CD14-positive monocyte (primary cell): ENCODE results near the gene FLT3LG. TPM values are rescaled to one million over a fixed set of nuclear protein-coding genes. Genes with fewer than 3 reads are reported as not detected.

Experiments
- DNase-seq, 3 donors: peaks; one replicate each; pipeline ENCODE4 v3.0.0-alpha.2; 2011 to 2022
- H2AFZ ChIP-seq: 2 replicates; pipeline ENCODE4 v1.6.0; 2012; ENCODE audit warnings: mild to moderate bottlenecking, low read depth, low read length, inconsistent platforms; ENCODE audit not compliant: insufficient read depth, poor library complexity, severe bottlenecking
- H3K27ac ChIP-seq, 2 donors: 1 replicate in 1 of 2; 2 replicates in 1 of 2; pipeline ENCODE4 v1.5.1; 2012 to 2013; ENCODE audit warnings: low read length in 2 of 2, control low read depth in 1 of 2, inconsistent platforms in 1 of 2, low read depth in 1 of 2, mild to moderate bottlenecking in 1 of 2
- H3K27me3 ChIP-seq, 2 donors: one replicate each; pipeline versions ENCODE4 v1.6.0 to v1.6.1; 2011 to 2013; ENCODE audit warnings: low read length in 2 of 2; ENCODE audit not compliant: control insufficient read depth in 2 of 2, insufficient read depth in 2 of 2
- H3K36me3 ChIP-seq, 2 donors: replicated peaks in 1 of 2; 1 replicate in 1 of 2; 2 replicates in 1 of 2; pipeline versions ENCODE4 v1.5.1 to v1.6.1; 2012 to 2013; ENCODE audit warnings: low read length in 2 of 2, control low read depth in 1 of 2, inconsistent platforms in 1 of 2, mild to moderate bottlenecking in 1 of 2; ENCODE audit not compliant: insufficient read depth in 2 of 2, control insufficient read depth in 1 of 2
- H3K4me1 ChIP-seq, 2 donors: 1 replicate in 1 of 2; 2 replicates in 1 of 2; pipeline versions ENCODE4 v1.5.1 to v1.6.1; 2012 to 2013; ENCODE audit warnings: low read length in 2 of 2, control low read depth in 1 of 2, inconsistent platforms in 1 of 2, mild to moderate bottlenecking in 1 of 2, moderate library complexity in 1 of 2; ENCODE audit not compliant: insufficient read depth in 2 of 2, control insufficient read depth in 1 of 2
- H3K4me2 ChIP-seq: replicated peaks from 2 replicates; pipeline ENCODE3; 2012; ENCODE audit warnings: low read length, moderate library complexity, mild to moderate bottlenecking; ENCODE audit not compliant: poor library complexity, severe bottlenecking; ENCODE audit errors: extremely low read depth
- H3K4me3 ChIP-seq, 3 experiments: fragments of 200-600 bp in 1 of 3; sonication (generic) in 1 of 3; replicated peaks in 1 of 3; 1 replicate in 2 of 3; 2 replicates in 1 of 3; pipeline ENCODE4 v1.5.1; 2011 to 2013; ENCODE audit warnings: low read length in 3 of 3, mild to moderate bottlenecking in 3 of 3, control low read depth in 2 of 3, low read depth in 2 of 3, inconsistent platforms in 1 of 3, moderate library complexity in 1 of 3
- H3K79me2 ChIP-seq: 2 replicates; pipeline ENCODE4 v1.6.0; 2012; ENCODE audit warnings: mild to moderate bottlenecking, control low read depth, inconsistent platforms, low read length, moderate library complexity; ENCODE audit not compliant: insufficient read depth
- H3K9ac ChIP-seq: 2 replicates; pipeline ENCODE4 v1.6.0; 2017; ENCODE audit warnings: low read length, mild to moderate bottlenecking; ENCODE audit not compliant: insufficient read depth, poor library complexity, severe bottlenecking
- H3K9me3 ChIP-seq, 2 donors: replicated peaks in 1 of 2; 1 replicate in 1 of 2; 2 replicates in 1 of 2; pipeline versions ENCODE4 v1.5.1 to v1.6.1; 2012 to 2013; ENCODE audit warnings: low read length in 2 of 2, control low read depth in 1 of 2; ENCODE audit not compliant: control insufficient read depth in 1 of 2, insufficient read depth in 1 of 2
- H4K20me1 ChIP-seq: 2 replicates; pipeline ENCODE4 v1.6.0; 2012; ENCODE audit warnings: mild to moderate bottlenecking, low read length, control low read depth, moderate library complexity; ENCODE audit not compliant: insufficient read depth
- H3K27ac Mint-ChIP-seq, 7 donors: one replicate each; pipeline ENCODE4 v1.8.0; 2020; ENCODE audit warnings: mild to moderate bottlenecking in 7 of 7, mixed read lengths in 7 of 7, moderate library complexity in 6 of 7, inconsistent platforms in 2 of 7
- H3K27me3 Mint-ChIP-seq, 3 donors: one replicate each; pipeline ENCODE4 v1.8.0; 2021 to 2022; ENCODE audit warnings: low read depth in 3 of 3, mild to moderate bottlenecking in 3 of 3, mixed read lengths in 3 of 3, moderate library complexity in 3 of 3, inconsistent platforms in 1 of 3
- H3K36me3 Mint-ChIP-seq, 2 donors: one replicate each; pipeline ENCODE4 v1.8.0; 2020; ENCODE audit warnings: mixed read lengths in 2 of 2, inconsistent platforms in 1 of 2, mild to moderate bottlenecking in 1 of 2
- H3K4me1 Mint-ChIP-seq: one replicate; pipeline ENCODE4 v1.8.0; 2020; ENCODE audit warnings: mild to moderate bottlenecking, mixed read lengths
- H3K4me3 Mint-ChIP-seq, 2 donors: one replicate each; pipeline ENCODE4 v1.8.0; 2020; ENCODE audit warnings: mild to moderate bottlenecking in 2 of 2, mixed read lengths in 2 of 2, moderate library complexity in 1 of 2
- H3K9me3 Mint-ChIP-seq, 7 donors: one replicate each; pipeline ENCODE4 v1.8.0; 2020 to 2022; ENCODE audit warnings: mixed read lengths in 7 of 7, mild to moderate bottlenecking in 6 of 7, moderate library complexity in 6 of 7, inconsistent platforms in 2 of 7
- CTCF ChIP-seq: fragments of 200-600 bp; IDR thresholded peaks from one replicate; pipeline ENCODE4 v1.8.0; 2022; ENCODE audit warnings: antibody characterized with exemption, mild to moderate bottlenecking
- WGBS: methylation state at CpG from one replicate; pipeline ENCODE4 v1.1.5; 2013; ENCODE audit warnings: missing lambda C conversion rate; ENCODE audit not compliant: insufficient coverage; 5-methylcytosine and 5-hydroxymethylcytosine counted together
- intact Hi-C, 2 donors: fragments of 100-400 bp; cut with micrococcal nuclease; formaldehyde crosslinking; loops; one replicate each; pipeline versions ENCODE4 v1.15.0 to v1.15.1; 2023
- polyA plus RNA-seq, 3 donors: library from polyadenylated mRNA; depleted of rRNA in 1 of 3; unstranded in 2 of 3; stranded (reverse) in 1 of 3; fragments of 300-500 nt in 2 of 3; fragments of >200 nt in 1 of 3; fragmentation: Illumina TruSeq in 2 of 3; gene quantifications; 1 replicate in 2 of 3; 2 replicates in 1 of 3; pipeline ENCODE4 v1.2.3, GENCODE V29; 2012 to 2021

Gene FLT3LG
- polyA plus RNA-seq, 3 donors, result 5.0 to 13.8 (median 6.9) TPM

GRCh38 chr19:49469828-49470614 is 4.0 kb upstream of the FLT3LG start:
- no peaks in the 10 kb centered on the region for H3K79me2 ChIP-seq
- Mint-ChIP-seq H3K27me3 (peaks cover 2 to 6% (median 4%) of the 10 kb centered on the region in 3 donors), H3K9me3 (peaks cover 0 to 2% (median 0%) of the 10 kb centered on the region in 7 donors), H3K36me3 (peaks cover 12 to 36% of the 10 kb centered on the region in 2 donors), H3K4me3 (peak overlapping the region in 1 of 2 donors; percentile 46), H3K4me1 (peaks cover 38% of the 10 kb centered on the region), H3K27ac (peak overlapping the region; percentile 32 to 92 (median 79))
- no peaks in the 10 kb centered on the region for H3K27me3 ChIP-seq
- H4K20me1 ChIP-seq, result no peaks in the 10 kb centered on the region
- peak; percentile 59 to 82 (median 69) for DNase-seq
- no peaks in the 10 kb centered on the region for H3K9me3 ChIP-seq
- H3K4me1 ChIP-seq, result peaks cover 35 to 47% of the 10 kb centered on the region in 2 donors
- peak overlapping the region; percentile 41 to 54 for H3K27ac ChIP-seq
- peaks cover 14 to 18% of the 10 kb centered on the region in 2 donors for H3K36me3 ChIP-seq
- peak overlapping the region; percentile 24 for H3K9ac ChIP-seq
- H2AFZ ChIP-seq, result no peak overlapping the region
- peak; percentile 60 for TF ChIP-seq CTCF
- H3K4me2 ChIP-seq, result peak overlapping the region; percentile 31
- no peak overlapping the region for H3K4me3 ChIP-seq
- 15% methylated on average over 16 of the region's 25 CpGs for WGBS
- intact Hi-C loops, result loop anchor here in 1 of 2 donors (1.0 to 5.0 kb wide), 2 partner anchors 78 to 207 kb away; partner anchors contain the start of gene PRMT1

DNA sequence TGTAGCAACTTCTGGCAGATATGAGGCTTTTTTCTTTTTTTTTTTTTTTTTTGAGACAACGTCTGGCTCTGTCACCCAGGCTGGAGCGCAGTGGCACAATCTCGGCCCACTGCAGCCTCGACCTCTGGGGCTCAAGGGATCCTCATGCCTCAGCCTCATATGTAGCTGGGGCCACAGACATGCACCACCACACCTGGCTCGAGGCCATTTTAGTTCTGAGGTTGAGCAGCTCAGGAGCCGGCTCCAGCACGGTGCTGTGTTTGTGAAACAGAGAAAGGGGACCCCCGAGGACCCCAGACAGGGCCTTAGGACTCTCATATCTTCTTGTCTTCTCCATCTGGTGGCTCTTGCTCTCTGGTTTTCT is 3.4 kb upstream of the FLT3LG start:
- Mint-ChIP-seq H3K4me3 (no peak overlapping the region), H3K27ac (peak overlapping the region; percentile 15 to 92 (median 75)), H3K27me3 (peaks cover 2 to 12% (median 6%) of the 10 kb centered on the region in 3 donors), H3K4me1 (peaks cover 42% of the 10 kb centered on the region), H3K9me3 (peaks cover 0 to 2% (median 0%) of the 10 kb centered on the region in 7 donors), H3K36me3 (peaks cover 10 to 30% of the 10 kb centered on the region in 2 donors)
- Histone ChIP-seq H2AFZ (no peak overlapping the region), H3K4me1 (peaks cover 35 to 50% of the 10 kb centered on the region in 2 donors), H3K9me3 (no peaks in the 10 kb centered on the region), H3K36me3 (peaks cover 8 to 12% of the 10 kb centered on the region in 2 donors), H3K4me3 (no peak overlapping the region), H4K20me1 (no peaks in the 10 kb centered on the region), H3K4me2 (no peak overlapping the region), H3K9ac (no peak overlapping the region), H3K79me2 (no peaks in the 10 kb centered on the region), H3K27me3 (no peaks in the 10 kb centered on the region), H3K27ac (peak overlapping the region in 1 of 2 donors; percentile 41)
- peak; percentile 10 for TF ChIP-seq CTCF
- intact Hi-C loops, result loop anchor here in 1 of 2 donors (1.0 to 5.0 kb wide), 2 partner anchors 78 to 207 kb away; partner anchors contain the start of gene PRMT1
- 10% methylated on average over 3 of the region's 8 CpGs for WGBS
- DNase-seq, result no peak
